ENCODE results near the gene TCERG1L.

GRCh38 chr10:131274883-131275282 is 36.6 kb downstream of the TCERG1L start:
- TF ChIP-seq, protein P1, sequence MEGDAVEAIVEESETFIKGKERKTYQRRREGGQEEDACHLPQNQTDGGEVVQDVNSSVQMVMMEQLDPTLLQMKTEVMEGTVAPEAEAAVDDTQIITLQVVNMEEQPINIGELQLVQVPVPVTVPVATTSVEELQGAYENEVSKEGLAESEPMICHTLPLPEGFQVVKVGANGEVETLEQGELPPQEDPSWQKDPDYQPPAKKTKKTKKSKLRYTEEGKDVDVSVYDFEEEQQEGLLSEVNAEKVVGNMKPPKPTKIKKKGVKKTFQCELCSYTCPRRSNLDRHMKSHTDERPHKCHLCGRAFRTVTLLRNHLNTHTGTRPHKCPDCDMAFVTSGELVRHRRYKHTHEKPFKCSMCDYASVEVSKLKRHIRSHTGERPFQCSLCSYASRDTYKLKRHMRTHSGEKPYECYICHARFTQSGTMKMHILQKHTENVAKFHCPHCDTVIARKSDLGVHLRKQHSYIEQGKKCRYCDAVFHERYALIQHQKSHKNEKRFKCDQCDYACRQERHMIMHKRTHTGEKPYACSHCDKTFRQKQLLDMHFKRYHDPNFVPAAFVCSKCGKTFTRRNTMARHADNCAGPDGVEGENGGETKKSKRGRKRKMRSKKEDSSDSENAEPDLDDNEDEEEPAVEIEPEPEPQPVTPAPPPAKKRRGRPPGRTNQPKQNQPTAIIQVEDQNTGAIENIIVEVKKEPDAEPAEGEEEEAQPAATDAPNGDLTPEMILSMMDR (IDR thresholded peaks at IDR 0.05) = no peak
- TF ChIP-seq POLR2A (IDR thresholded peaks at IDR 0.05) = no peak
